HG03520 (cell line): ENCODE data around the gene CRACDL.

ENCODE experiments used
- ATAC-seq: cut with Tn5 transposase; IDR thresholded peaks from one replicate; pipeline ENCODE4 v1.9.1; 2021; ENCODE audit warnings: mild to moderate bottlenecking, moderate library complexity; ENCODE audit not compliant: unreplicated experiment

The CRACDL gene

DNA sequence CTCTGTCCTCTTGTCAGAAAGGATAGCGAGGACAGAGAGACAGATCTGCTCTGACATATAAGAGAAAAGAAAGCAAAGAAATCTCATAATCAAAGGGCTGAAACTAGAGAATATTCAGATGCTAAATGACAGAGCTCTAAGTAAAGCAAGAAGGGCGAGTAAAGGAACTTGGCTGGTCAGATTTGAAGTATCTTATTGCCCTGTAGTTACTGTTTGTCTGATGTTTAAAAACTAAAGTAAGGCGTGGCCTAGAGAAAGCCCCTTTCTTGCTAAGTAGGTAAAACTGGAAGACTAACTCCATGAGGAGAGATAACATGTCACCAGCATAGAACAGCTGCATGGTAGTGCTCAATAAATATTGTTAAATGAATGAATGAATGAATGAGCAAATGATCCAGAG is 70.0 kb downstream of the CRACDL start:
- no peak for ATAC-seq

DNA sequence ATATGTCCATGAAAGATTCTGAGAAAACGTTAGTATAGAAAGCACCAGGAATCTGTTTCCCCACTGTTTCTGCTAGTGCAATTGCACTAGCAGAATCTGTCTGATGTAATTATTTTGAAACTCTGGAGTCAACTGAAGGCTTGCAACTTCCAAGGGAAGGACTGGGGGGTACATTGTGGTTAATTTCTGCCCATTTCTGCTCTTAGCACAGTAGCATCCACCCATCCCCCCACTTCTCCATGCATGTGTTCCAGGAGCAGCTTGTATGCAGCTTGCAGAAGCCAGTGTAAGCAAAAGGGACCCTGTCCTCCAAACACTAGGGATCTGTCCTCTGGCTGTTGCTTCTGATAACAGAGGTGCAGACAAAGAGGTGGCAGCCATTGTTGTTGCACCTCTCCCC is 74.4 kb downstream of the CRACDL start:
- no peak for ATAC-seq

DNA sequence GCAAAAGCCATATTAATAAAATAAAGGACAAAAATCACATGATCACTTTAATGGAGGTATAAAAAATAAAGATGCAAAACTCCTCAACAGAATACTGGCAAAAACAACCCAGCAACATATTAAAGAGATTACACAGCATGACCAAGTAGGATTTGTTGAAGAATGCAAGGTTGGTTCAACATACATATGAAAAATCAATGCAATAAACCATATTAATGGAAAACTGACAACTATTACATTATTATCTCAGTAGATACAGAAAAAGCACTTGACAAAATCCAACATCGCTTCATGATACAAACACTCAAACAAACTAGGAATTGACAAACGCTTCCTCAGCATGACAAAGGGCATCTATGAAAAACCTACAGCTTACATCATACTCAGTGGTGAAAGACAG is 76.7 kb downstream of the CRACDL start:
- no peak for ATAC-seq

DNA sequence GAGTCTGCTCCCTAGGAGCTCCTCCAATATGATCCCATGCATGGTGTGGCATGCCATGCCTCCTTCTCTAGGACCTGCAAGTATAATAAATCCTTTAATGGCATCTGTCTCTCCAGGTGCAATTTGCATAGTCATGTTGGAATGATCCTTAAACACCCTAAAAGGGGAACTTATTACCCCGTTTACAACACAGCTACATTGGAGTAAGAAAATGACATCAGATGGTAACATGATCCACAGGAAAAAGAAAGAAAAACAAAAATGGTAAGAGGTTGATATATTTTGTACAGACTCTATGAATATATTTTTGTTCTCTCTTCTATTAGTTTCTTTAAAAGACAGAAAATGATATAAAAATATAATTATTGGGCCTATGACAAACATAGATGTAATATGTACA is 79.0 kb downstream of the CRACDL start:
- ATAC-seq = no peak

DNA sequence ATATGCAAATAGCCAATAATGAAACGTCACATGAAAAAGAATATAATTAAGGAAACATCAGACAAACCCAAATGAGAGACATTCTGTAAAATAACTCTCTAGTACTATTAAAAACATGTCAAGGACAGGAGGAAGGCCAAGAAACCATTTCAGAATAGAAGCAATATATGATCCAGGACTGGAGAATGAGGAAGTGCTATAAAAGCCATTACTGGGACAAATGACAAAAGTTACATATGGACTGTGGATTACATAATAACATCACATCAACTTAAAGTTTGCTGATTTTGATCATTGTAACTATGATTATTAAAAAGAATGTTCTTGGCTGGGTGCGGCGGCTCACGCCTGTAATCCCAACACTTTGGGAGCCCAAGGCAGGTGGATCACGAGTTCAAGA is 81.3 kb downstream of the CRACDL start:
- ATAC-seq = no peak

DNA sequence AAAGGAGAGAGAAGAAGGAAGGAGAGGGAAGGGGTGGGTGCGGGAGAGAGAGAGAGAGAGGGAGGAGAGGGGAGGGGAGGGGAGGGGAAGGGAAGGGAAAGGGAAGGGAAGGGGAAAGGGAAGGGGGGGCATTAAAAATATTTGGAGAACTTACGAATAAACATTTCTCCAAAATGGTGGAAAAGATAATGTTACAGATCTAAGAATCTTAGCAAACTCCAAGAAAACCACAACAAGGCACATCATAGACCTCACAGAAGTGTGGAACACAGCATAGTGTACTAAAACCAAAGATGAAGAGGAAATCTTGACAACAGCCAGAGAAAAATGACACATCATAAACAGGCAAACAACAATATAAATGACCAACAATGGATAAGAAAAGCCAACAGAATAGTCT is 83.1 kb downstream of the CRACDL start:
- ATAC-seq = no peak

DNA sequence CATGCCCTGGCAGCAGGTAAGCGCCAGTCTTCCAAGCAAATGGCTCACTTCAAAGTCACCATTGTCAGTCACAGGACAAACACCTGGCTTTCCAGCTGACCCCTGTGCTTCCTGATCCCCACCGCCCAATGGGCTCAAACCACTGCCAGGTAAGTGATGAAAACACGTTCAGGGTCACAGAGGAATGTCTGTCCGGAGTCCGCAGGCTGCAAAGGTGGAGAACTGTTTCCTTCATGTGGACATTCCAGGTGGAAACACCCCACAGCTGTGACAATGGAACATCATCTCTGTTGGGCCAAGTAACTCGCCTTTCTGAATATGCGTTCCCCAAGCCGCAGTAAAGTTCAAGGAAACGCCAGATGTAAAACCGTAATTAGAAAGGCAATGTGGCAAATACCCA is 86.0 kb downstream of the CRACDL start:
- ATAC-seq = no peak

DNA sequence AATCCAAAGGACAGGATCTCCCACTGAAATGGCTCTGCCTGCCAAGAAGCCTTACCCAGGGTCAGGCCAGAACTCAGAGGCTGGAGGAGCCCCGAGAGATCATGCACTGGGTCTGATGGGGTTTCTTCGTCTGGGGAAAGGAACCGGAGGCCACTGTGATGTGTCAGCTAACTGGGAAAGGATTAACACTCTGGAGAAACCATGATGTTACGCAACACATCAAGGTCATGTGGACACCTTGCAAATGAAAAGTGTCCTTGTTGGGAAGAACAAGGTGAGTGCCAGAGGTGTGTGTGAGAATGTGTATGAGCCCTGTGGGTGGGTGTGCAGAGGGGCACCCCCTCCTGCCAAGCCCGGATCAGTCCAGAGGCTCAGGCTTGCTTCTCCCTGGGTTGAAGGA is 86.9 kb downstream of the CRACDL start:
- no peak for ATAC-seq

DNA sequence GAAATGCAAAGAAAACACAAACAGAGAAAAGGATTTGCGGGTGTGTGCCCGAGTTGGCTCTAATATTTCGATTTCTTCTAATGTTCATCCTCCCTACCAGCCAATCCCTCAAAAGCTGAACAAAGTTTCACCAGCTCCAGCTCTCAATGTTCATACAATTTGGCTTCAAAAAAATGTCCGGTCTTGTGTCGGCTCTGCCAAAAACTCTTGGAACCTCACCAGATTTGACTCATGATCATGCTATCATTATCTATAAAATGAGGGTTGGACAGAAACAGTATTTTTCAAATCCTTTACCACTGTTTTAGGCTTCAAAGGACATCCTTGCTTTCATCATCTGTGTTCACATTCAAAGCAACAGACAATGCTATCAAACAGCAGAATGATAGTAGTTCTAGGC is 88.2 kb downstream of the CRACDL start:
- ATAC-seq = no peak

DNA sequence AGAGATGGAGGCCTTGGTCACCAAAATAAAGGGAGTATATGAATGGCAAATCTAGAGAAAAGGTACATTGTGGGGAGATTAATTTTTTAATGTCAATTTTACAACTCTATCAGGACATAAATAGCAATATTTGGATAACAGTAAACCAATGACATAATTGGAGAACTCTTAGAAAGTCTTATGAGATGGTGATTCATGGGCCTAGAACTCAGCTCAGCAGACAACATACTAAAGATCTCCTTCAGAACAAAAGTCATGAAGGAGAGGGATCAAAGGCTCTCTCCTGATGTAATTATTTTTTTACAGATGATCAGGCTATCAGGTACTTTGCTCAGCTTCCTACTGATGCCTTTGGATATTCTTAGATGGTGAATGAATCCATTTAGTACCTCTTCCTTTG is 90.0 kb downstream of the CRACDL start:
- ATAC-seq = no peak

DNA sequence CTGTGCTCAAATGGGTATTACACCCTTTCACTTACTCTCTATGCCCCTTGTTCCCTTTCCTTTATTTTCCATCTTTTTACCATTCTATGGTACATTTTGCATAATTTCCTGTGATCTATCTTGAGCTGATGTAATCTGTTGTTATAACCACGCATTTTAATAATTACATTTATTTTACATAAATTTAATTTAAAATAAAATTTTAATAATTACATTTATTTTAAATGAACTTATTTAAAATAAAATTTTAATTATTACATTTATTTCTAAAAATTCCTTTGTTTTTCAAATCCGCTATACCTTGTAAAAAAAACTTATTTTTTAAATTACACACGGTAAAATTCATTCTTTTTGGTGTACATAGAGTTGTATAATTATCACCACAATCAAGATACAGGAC is 93.9 kb downstream of the CRACDL start:
- ATAC-seq = no peak

DNA sequence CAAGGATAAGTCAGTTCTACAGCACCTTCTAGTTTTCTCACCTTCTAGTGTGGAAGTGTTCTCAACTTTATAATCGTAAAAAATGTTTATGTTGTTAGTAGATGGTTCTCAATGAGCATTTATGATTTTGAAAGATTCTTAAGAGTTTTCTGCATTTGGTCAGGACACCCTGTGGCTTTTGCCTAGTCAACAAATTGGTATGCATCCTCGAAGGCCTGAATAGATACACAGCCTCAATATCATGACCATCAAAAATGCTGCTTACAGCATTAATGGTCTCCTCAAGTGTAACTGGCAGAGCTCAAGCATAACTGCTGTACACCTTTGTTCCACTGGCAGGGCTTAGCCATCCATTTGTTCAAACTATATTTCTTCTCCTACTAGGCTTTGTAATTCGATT is 96.7 kb downstream of the CRACDL start:
- no peak for ATAC-seq

DNA sequence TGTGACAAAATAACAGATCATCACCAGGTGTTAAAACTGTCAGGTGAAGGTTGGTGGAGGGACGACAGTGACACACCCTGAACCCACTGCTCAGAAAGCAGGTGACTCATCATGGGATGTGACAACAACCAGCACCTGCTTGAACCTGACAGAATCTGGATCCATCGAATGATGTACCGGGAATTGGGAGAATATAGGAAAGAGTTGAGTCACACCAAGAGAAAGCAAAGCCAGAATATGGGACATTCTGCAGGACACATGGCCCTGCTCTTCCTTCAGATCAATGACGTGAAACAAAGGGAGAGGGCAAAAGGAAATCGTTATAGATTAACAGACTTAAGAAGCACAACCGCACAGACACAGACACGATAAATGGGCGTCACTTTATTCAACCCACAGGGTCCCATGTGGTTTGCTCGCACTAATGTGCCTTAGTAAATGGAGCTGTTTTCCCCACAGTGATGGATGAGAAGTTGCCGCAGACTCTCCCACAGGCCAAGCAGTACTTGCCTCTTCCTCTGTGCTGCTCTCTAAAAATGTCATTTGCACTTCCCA is 100.1 kb downstream of the CRACDL start:
- ATAC-seq = no peak

DNA sequence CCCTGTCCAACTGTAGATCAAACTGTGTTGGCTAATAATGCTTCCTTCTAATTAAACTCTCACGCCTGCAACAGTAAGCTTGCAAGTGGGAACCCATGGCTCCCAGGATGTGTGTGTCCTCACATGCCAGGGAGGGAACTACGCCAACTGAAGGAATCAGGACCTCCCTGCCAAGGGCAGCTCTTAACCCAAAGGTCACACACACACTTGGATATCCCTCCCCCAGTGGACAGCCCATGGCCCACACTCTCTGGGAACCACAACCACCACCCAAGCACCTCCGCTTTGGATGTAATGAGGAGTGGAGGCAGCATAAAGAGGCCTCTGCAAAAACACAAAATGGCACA is 102.1 kb downstream of the CRACDL start:
- ATAC-seq = no peak

DNA sequence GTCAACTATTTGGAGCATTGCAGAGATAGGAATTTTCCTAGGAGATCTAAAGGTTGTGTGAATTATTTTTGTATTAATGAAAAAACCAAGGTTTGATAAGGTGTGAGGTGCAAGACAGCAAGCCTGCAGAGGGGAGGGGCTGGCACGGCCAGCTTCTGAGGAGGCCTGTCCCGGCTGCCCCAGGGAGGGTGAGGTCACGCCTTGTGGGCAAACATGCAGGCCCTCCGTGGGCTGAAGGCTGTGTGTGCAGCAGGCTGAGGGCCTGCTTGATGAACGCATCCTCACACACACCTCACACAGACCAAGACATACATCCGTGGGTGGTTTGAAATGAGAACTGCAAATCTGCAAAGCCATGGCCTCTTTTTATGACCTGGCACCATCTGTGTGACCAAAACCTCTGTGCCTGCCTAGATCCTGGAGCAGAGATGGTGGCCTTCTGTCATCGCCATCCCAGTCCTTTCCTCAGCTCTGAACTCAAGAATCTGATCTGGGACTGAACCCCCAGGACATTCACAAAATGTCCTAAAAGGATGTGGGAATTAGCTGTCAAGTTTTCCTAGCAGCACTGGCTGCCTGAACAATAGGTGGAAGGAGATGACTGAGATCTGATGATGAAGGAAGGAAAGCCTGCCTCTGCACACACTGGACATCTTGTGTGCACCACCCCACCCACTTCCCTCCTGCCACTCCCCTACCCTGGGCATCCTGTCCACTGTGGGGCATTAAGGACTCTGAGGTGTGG is 102.7 kb downstream of the CRACDL start:
- no peak for ATAC-seq

DNA sequence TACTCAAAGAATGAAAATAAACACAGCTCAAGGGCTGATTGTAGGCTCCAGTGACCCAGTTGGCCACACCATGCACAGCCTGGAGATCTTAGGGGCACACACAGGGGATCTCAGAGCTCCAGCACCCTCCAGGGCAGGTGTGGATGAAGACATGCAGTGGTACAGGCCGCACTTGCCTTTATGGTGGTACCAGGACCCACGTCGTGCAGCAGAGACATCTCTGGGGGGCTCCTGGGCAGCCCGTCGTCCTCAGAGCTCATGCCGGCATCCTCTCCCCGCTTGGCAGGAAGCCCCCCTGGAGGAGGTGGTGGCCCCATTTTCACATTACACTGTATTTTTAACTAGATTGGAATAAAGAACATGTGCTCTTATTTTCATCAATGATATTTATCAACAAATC is 103.9 kb downstream of the CRACDL start:
- no peak for ATAC-seq

DNA sequence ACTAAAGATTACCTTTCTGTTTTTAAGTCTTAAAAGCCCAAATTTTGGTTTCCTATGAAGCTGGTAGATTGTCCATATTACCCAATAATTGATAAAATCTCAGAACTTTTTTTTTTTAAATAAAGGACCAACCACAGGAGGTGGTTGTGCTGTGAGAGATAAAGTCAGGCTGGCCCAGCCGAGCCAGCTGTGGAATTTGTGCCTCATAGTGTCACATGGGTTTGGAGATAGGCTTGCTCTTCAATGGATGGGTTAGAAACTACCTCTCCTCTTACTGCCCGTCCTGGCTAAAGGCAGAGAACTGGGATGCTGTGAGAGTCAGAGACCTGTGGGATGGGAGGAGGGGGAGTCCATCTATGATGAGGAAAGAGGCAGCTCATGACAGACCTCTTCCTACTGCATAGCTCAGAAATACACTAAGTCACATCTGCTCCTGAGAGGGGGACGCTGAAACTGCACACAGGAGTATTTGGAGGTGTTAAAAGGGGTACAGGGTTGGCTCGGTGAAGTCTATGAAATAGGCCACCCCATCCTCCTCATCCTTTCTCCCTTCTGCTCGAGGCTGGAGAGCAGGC is 105.4 kb downstream of the CRACDL start:
- ATAC-seq = no peak

DNA sequence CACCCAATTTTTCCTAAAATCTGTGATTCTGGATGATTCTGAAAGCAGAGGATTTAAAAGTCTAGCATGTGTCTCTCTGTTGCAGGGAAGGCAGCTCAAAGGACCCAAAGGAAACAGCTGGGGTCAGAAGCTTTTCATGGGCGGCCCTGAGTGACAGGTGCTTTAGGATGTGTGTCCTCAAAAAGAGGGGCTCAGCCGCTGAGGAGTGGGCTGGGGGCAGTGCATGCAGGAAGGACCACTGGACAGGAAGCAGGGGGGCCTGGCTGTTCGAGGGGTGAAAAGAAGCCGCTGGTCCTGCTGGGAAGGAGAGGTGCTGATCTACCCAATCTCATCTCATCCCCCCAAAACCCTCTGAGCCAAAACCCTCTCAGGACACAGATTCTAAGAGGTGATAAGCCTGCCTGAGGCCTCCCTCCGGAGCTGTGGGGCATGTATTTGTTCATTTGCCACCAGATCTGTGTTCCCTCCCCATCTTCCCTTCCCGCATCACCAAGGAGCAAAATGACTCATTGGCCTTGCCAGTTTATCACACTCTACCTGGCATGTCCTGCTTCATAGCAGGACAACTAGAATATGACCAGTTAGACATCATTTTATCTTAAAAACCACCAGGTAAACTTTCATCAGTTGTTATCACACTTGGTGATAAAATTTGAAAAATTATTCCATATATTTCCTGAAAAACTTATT is 106.3 kb downstream of the CRACDL start:
- ATAC-seq = no peak

DNA sequence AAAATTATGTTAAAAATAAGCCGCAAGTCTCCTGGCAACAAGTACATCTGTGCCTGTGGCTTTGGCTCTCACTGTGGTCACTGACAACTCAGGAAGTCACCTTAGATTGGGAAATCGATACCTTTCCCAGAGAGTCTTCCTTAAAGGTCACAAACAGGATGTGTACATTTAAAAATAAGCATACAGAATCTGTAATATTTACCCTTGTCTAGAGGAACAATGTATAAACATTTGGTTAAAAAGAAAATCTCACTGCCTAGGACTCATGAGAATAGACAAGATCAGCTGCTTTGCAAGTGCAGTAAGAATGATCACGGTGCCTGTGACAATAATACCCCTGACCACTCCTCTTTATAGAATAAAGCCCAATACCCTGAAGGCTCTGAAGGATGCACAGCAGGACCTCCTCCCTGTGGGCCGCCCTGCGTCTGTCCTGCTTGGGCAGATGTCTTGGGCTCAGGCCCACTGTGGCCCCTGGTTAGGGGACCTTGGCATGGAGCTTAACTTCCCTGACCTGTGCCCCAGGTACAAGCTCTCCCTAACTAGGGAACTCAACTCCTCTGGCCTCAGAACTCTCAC is 107.1 kb downstream of the CRACDL start:
- no peak for ATAC-seq

DNA sequence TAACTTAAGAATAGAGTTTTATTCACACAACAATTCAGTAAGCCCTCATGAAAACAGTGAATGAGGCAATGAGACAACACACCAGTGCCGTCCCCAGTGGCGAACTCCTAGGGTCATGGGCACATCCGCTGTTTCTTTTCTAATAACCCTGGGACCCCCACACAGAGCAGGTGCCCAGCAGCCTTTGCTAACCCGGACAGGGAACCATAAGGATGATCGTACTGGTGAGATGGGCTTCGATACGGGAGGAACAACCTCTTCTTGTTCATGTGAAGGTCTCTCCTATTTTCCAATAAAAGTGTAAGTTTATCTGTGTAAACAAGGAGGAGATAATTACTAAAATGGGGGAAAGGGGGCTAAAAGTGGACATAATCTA is 107.7 kb downstream of the CRACDL start:
- ATAC-seq = no peak

DNA sequence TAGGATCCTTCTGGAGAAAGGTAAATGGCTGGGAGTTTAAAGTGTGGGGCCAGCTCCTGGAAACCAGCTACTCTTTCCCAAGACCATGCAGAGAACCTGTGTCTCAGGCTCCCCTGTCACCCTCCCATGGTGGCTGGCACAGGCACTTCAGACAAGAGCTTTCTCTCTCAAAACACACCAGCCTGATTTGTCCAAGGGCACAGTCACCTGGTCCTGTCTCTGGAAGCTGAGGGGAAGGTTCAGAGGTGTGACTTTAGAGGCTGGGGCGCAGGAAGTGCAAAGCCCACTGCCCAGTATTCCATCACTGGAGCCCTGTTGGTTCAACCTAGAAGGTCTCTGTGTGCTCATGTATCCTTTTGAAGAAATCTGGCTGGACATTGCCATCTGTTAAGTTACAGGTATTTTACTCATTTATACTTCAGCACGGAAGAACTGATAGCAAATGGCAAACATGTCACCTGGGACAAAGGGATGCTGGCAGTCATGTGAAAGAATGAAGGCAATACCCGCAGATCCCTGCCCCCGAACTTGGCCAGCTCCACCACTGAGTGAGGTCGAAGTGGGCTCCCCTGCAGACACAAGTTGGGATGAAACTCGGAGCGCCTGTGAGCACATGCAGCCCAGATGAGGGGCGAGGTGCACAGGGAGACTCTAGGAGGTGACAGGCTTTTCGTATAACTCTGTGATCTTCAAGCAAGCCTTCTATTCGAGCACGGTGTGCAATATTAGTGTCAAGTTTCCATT is 108.2 kb downstream of the CRACDL start:
- ATAC-seq = no peak
